ENCODE results near the gene STAC3. TPM values are rescaled to one million over a fixed set of nuclear protein-coding genes. Genes with fewer than 3 reads are reported as not detected.
A peak's percentile ranks its signal among the peaks of the same experiment; 100 is the strongest.

Gene STAC3
- total and polyA plus RNA-seq, 10 of the 15 experiments (the other 5 are each of a cell fraction or from before 2014, with no cell fraction given), result 0.49 to 9.9 (median 3.8) TPM

- TF ChIP-seq RUNX3 (IDR thresholded peaks at IDR 0.05; ENCODE audit: low read length), result 0 out of 2 replicates have a peak, but pooled peaks have one; percentile 15
- no peak for TF ChIP-seq SMC3 (IDR thresholded peaks at IDR 0.05; ENCODE audit: borderline replicate concordance, low read length)
- TF ChIP-seq SP1 (IDR thresholded peaks at IDR 0.05; ENCODE audit: low read depth, low read length), result no peak
- no peak for TF ChIP-seq HDAC6 (IDR thresholded peaks at IDR 0.05; ENCODE audit: unreplicated experiment)
- RAD21 ChIA-PET (ENCODE audit: unreplicated experiment), result interaction anchor here (0.6 to 4.6 kb wide), 6 partner anchors 8 to 223 kb away, joined by 3 to 36 read pairs (median 6); partner anchors contain the start of gene SHMT2
- H3K36me3 ChIP-seq (ENCODE audit: control insufficient read depth in 2 of 2, insufficient read depth in 2 of 2, low read length in 1 of 2), result peaks cover 15% of the 10 kb centered on the region in 2 experiments; a peak in 3 of 4 replicates
- H2AFZ ChIP-seq (ENCODE audit: control insufficient read depth, low read depth, low read length), result no peak overlapping the region
- peaks cover 38% of the 10 kb centered on the region for H3K4me1 ChIP-seq (ENCODE audit: control insufficient read depth, insufficient read depth, low read length)
- FAIRE-seq, result no peak
- ATAC-seq, result no peak
- in situ Hi-C loops (cut with MboI) (no loop called here), intact Hi-C loops (cut with micrococcal nuclease; ENCODE audit: unreplicated experiment) (no loop called here)
- no peak for DNase-seq (ENCODE audit: low read depth, low spot score)
- no peak overlapping the region for H3K4me3 ChIP-seq
- 0 out of 2 replicates have a peak, but pooled peaks cover 2% of the 10 kb centered on the region for H4K20me1 ChIP-seq (ENCODE audit: control insufficient read depth, insufficient read depth)
- 12% methylated on average over 5 of the region's 5 CpGs for WGBS (ENCODE audit: insufficient coverage, insufficient replicate concordance, low lambda C conversion rate, missing lambda C conversion rate)
- no peaks in the 10 kb centered on the region for H3K79me2 ChIP-seq (ENCODE audit: control insufficient read depth, insufficient read depth, low read length)
- no peak overlapping the region for H3K4me2 ChIP-seq (ENCODE audit: control insufficient read depth, insufficient read depth)
- BruUV-seq (replicated peaks), result no TSS peak
- H3K9ac ChIP-seq (ENCODE audit: control insufficient read depth, insufficient read depth, low read length), result no peak overlapping the region
- H3K27ac ChIP-seq (ENCODE audit: control insufficient read depth, insufficient read depth), result no peak overlapping the region
- peaks cover 5 to 8% of the 10 kb centered on the region in 2 experiments; a peak in 3 of 4 replicates for H3K27me3 ChIP-seq (replicated peaks in 1 of 2; ENCODE audit: control insufficient read depth in 2 of 2, insufficient read depth in 2 of 2, low read length in 1 of 2)
- no peaks in the 10 kb centered on the region for H3K9me3 ChIP-seq (replicated peaks; ENCODE audit: control insufficient read depth, insufficient read depth, low read length)
- SMC1A ChIA-PET (ENCODE audit: uncharacterized antibody, unreplicated experiment), result interaction anchor here (8.1 kb wide), 1 partner anchor 23 kb away, joined by 55 read pairs; no protein-coding TSS in a partner anchor
- CTCF ChIA-PET, result interaction anchor here (0.6 to 10.7 kb wide), 6 partner anchors 10 to 223 kb away, joined by 3 to 271 read pairs (median 48); partner anchors contain the start of genes INHBE and SHMT2
- POLR2A ChIA-PET, result interaction anchor here (0.7 to 1.1 kb wide), 2 partner anchors 8 to 321 kb away, joined by 3 to 10 read pairs; partner anchors contain the start of gene SHMT2
Measured at GRCh38 chr12:57237596-57237931, 13.4 kb downstream of the STAC3 start.

- Histone ChIP-seq H3K27me3 (replicated peaks in 1 of 2; ENCODE audit: control insufficient read depth in 2 of 2, insufficient read depth in 2 of 2, low read length in 1 of 2) (peaks cover 5 to 6% of the 10 kb centered on the region in 2 experiments; a peak in 3 of 4 replicates), H3K9ac (ENCODE audit: control insufficient read depth, insufficient read depth, low read length) (no peak overlapping the region), H3K27ac (ENCODE audit: control insufficient read depth, insufficient read depth) (no peak overlapping the region), H3K79me2 (ENCODE audit: control insufficient read depth, insufficient read depth, low read length) (no peaks in the 10 kb centered on the region), H3K9me3 (replicated peaks; ENCODE audit: control insufficient read depth, insufficient read depth, low read length) (no peaks in the 10 kb centered on the region), H3K4me1 (ENCODE audit: control insufficient read depth, insufficient read depth, low read length) (peaks cover 33% of the 10 kb centered on the region), H3K4me2 (ENCODE audit: control insufficient read depth, insufficient read depth) (no peak overlapping the region), H4K20me1 (ENCODE audit: control insufficient read depth, insufficient read depth) (0 out of 2 replicates have a peak, but pooled peaks cover 2% of the 10 kb centered on the region), H3K36me3 (ENCODE audit: control insufficient read depth in 2 of 2, insufficient read depth in 2 of 2, low read length in 1 of 2) (peaks cover 19 to 20% of the 10 kb centered on the region in 2 experiments; a peak in 3 of 4 replicates), H3K4me3 (no peak overlapping the region), H2AFZ (ENCODE audit: control insufficient read depth, low read depth, low read length) (no peak overlapping the region)
- FAIRE-seq (no peak), ATAC-seq (no peak), DNase-seq (ENCODE audit: low read depth, low spot score) (no peak)
- ChIA-PET POLR2A (no interaction called here), SMC1A (ENCODE audit: uncharacterized antibody, unreplicated experiment) (interaction anchor here (1.4 kb wide), 1 partner anchor 23 kb away, joined by 3 read pairs; no protein-coding TSS in a partner anchor), RAD21 (ENCODE audit: unreplicated experiment) (interaction anchor here (1.2 to 4.6 kb wide), 2 partner anchors 7 to 10 kb away, joined by 9 to 36 read pairs; partner anchors contain the start of gene SHMT2), CTCF (interaction anchor here (0.6 to 10.7 kb wide), 4 partner anchors 9 to 223 kb away, joined by 3 to 271 read pairs (median 104); partner anchors contain the start of gene SHMT2)
- TF ChIP-seq JUNB (IDR thresholded peaks at IDR 0.05), result no peak
- TF ChIP-seq USF2 (IDR thresholded peaks at IDR 0.05; ENCODE audit: borderline replicate concordance, low read depth, low read length), result no peak
- TF ChIP-seq BRCA1 (IDR thresholded peaks at IDR 0.05; ENCODE audit: low read depth, low read length), result no peak
- no peak for TF ChIP-seq KLF5 (IDR thresholded peaks at IDR 0.05; ENCODE audit: partially characterized antibody)
- TF ChIP-seq RCOR1 (conservative IDR thresholded peaks at IDR 0.05; ENCODE audit: low read depth, low read length), result no peak
- TF ChIP-seq MXI1 (IDR thresholded peaks at IDR 0.05; ENCODE audit: low read depth, low read length), result no peak
- no peak for TF ChIP-seq CBX3 (IDR thresholded peaks at IDR 0.05; ENCODE audit: borderline replicate concordance, low read depth)
- TF ChIP-seq ZNF622 (IDR thresholded peaks at IDR 0.05), result no peak
- TF ChIP-seq ASH2L (IDR thresholded peaks at IDR 0.05; ENCODE audit: borderline replicate concordance, low read depth), result no peak
- TF ChIP-seq RAD51 (IDR thresholded peaks at IDR 0.05), result no peak
- no peak for TF ChIP-seq BCL11A (IDR thresholded peaks at IDR 0.05; ENCODE audit: low read depth, low read length)
- intact Hi-C loops (cut with micrococcal nuclease; ENCODE audit: unreplicated experiment), result no loop called here
- 54% methylated on average over 9 of the region's 9 CpGs for WGBS (ENCODE audit: insufficient coverage, insufficient replicate concordance, low lambda C conversion rate, missing lambda C conversion rate)
- in situ Hi-C loops (cut with MboI), result no loop called here
- no TSS peak for BruUV-seq (replicated peaks)
Measured at GRCh38 chr12:57236925-57237595, 13.9 kb downstream of the STAC3 start.

Data from GM12878 (cell line).